DND-41 (cell line): ENCODE results near the gene TLCD3B.

Source experiments
- ATAC-seq: fragments of 200-7000 bp; cut with Tn5 transposase; 3 replicates; pipeline ENCODE4 v1.9.1; 2021; ENCODE audit warnings: low read depth; ENCODE audit not compliant: insufficient read depth
- DNase-seq: peaks from one replicate; pipeline ENCODE4 v3.0.0-alpha.2; 2020
- H2AFZ ChIP-seq: 2 replicates; pipeline ENCODE4 v1.6.0; 2012; ENCODE audit warnings: low read depth, low read length
- H3K27ac ChIP-seq: 2 replicates; pipeline ENCODE4 v1.5.1; 2012; ENCODE audit warnings: low read length, inconsistent platforms
- H3K27me3 ChIP-seq: fragments of 200-600 bp; sonication (generic); 2 replicates; pipeline ENCODE4 v1.6.0; 2012; ENCODE audit warnings: low read length, mild to moderate bottlenecking, inconsistent platforms; ENCODE audit not compliant: insufficient read depth, poor library complexity
- H3K36me3 ChIP-seq: 2 replicates; pipeline ENCODE4 v1.5.1; 2012; ENCODE audit warnings: low read length, inconsistent platforms; ENCODE audit not compliant: insufficient read depth
- H3K4me1 ChIP-seq: 2 replicates; pipeline ENCODE4 v1.5.1; 2012; ENCODE audit warnings: mild to moderate bottlenecking, low read length; ENCODE audit not compliant: insufficient read depth
- H3K4me2 ChIP-seq: 2 replicates; pipeline ENCODE4 v1.6.0; 2012; ENCODE audit warnings: mild to moderate bottlenecking, moderate library complexity, low read length, inconsistent platforms; ENCODE audit not compliant: insufficient read depth
- H3K4me3 ChIP-seq, 2 experiments: fragments of 200-600 bp in 1 of 2; shearing (Covaris generic) in 1 of 2; 2 replicates each; pipeline ENCODE4 v1.5.1; 2012 to 2016; ENCODE audit warnings: inconsistent platforms in 2 of 2, low read length in 2 of 2, mild to moderate bottlenecking in 2 of 2, low read depth in 1 of 2, moderate library complexity in 1 of 2
- H3K79me2 ChIP-seq: 2 replicates; pipeline ENCODE4 v1.6.0; 2012; ENCODE audit warnings: low read length, inconsistent platforms; ENCODE audit not compliant: insufficient read depth
- H3K9ac ChIP-seq: 2 replicates; pipeline ENCODE4 v1.6.0; 2012; ENCODE audit warnings: low read depth, mild to moderate bottlenecking, inconsistent platforms, low read length, moderate library complexity
- H3K9me3 ChIP-seq: 2 replicates; pipeline ENCODE4 v1.5.1; 2012; ENCODE audit warnings: low read length, moderate library complexity, mild to moderate bottlenecking, inconsistent platforms; ENCODE audit not compliant: insufficient read depth, severe bottlenecking
- H4K20me1 ChIP-seq: 2 replicates; pipeline ENCODE4 v1.6.0; 2012; ENCODE audit warnings: low read length; ENCODE audit not compliant: insufficient read depth
- CTCF ChIP-seq: IDR thresholded peaks from 2 replicates; pipeline ENCODE4 v1.5.1; 2012; ENCODE audit warnings: borderline replicate concordance, low read length, moderate library complexity, mild to moderate bottlenecking; ENCODE audit not compliant: poor library complexity, severe bottlenecking; ENCODE audit errors: extremely low read depth
- EZH2 ChIP-seq: IDR thresholded peaks from 3 replicates; pipeline ENCODE4 v1.6.1; 2012; ENCODE audit warnings: borderline replicate concordance, low read depth, mild to moderate bottlenecking, moderate library complexity, low read length, inconsistent platforms; ENCODE audit not compliant: severe bottlenecking

The TLCD3B gene

GRCh38 chr16:29975811-29976511 is 55.1 kb downstream of the TLCD3B start:
- DNase-seq (no peak), ATAC-seq (no peak)
- H3K27ac ChIP-seq, result peak overlapping the region; percentile 88
- peak overlapping the region; percentile 79 for H3K4me2 ChIP-seq
- peak overlapping the region in 1 of 2 experiments; percentile 92; a peak in 3 of 4 replicates for H3K4me3 ChIP-seq
- H3K27me3 ChIP-seq, result no peaks in the 10 kb centered on the region
- H3K79me2 ChIP-seq, result peaks cover 49% of the 10 kb centered on the region
- H3K9me3 ChIP-seq, result no peaks in the 10 kb centered on the region
- TF ChIP-seq EZH2 (no peak), CTCF (no peak)
- peaks cover 48% of the 10 kb centered on the region for H4K20me1 ChIP-seq
- H3K36me3 ChIP-seq, result peaks cover 54% of the 10 kb centered on the region
- H3K9ac ChIP-seq, result peak overlapping the region; percentile 90
- H3K4me1 ChIP-seq, result peaks cover 45% of the 10 kb centered on the region
- H2AFZ ChIP-seq, result no peak overlapping the region

GRCh38 chr16:29975134-29975538 is 55.9 kb downstream of the TLCD3B start:
- TF ChIP-seq CTCF (no peak), EZH2 (no peak)
- H4K20me1 ChIP-seq, result peaks cover 48% of the 10 kb centered on the region
- DNase-seq (no peak), ATAC-seq (no peak)
- H2AFZ ChIP-seq, result no peak overlapping the region
- H3K27ac ChIP-seq, result peak overlapping the region; percentile 88
- peaks cover 50% of the 10 kb centered on the region for H3K36me3 ChIP-seq
- H3K4me2 ChIP-seq, result peak overlapping the region; percentile 79
- H3K27me3 ChIP-seq, result no peaks in the 10 kb centered on the region
- H3K9me3 ChIP-seq, result no peaks in the 10 kb centered on the region
- H3K4me3 ChIP-seq, result peak overlapping the region; percentile 80 to 92; a peak in 3 of 4 replicates
- peaks cover 49% of the 10 kb centered on the region for H3K79me2 ChIP-seq
- peaks cover 45% of the 10 kb centered on the region for H3K4me1 ChIP-seq
- peak overlapping the region; percentile 90 for H3K9ac ChIP-seq
